ENCODE data around the gene IRF3.
"Not testable (repeated sequence)": the region's sequence is repeated elsewhere in the genome, so short reads cannot be mapped to it uniquely, and the experiment has no call there.

Gene IRF3

GRCh38 chr19:49642492-49643035, 23.1 kb downstream of the IRF3 start:
- DNase-seq = peak; percentile 25

GRCh38 chr19:49641688-49642491, 23.8 kb downstream of the IRF3 start, which contains the start of gene SCAF1:
Gene SCAF1 (plus strand): TSS chr19:49642209. CDS start chr19:49645027, 2,818 bp downstream.
- DNase-seq = peak; percentile 99

- peak; percentile 100 for DNase-seq
Observed at GRCh38 chr19:49640113-49640898, 25.4 kb downstream of the IRF3 start, which contains the start of gene RRAS. Gene RRAS (minus strand): TSS chr19:49640143. CDS start chr19:49640098, 45 bp downstream.

GRCh38 chr19:49639401-49640112, 26.1 kb downstream of the IRF3 start:
- no peak for DNase-seq

DNA sequence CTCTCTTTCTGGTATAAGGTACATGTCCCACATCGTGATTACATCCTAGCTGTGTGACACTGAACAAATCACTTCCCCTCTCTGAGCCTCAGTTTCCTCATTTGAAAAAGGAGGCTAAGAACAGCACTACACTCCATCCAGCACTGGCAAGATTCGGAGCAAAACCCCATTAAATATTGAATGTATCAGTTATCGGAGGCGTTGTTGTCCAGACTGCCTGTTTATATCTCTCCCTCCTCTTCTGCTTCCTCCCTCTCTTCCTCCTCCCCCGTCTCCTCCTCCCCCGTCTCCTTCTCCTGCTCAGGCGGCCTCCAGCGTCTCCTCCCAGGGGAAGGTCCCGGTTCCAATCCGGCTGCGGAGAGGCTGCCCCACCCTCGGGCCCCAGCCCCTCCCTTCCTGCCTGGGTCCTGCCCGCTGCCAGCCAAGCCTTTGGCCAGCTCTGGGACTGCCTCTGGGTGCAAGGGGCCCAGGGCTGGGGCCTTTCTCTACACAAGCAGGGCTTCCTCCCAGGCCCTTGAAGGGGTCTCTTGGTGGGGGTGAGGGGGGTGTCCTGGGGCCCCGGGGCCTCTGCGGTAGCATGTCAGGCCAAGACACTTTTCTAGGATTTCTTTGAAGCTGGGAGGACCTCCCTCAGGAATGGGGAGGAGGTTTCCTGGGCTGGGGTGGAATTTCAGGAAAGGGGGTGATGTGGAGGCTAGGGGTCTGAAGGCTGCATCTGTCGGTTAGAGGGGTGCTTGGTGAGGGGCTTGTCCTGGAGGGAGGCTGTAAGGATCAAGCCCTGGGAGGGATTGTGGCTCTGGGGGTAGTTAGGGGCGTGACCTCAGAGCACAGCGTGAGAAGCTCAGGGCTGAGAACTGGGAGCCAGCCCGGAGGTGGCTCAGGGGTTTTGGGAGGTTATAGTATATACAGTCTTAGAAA, 27.6 kb downstream of the IRF3 start:
- DNase-seq = peak; percentile 59

GRCh38 chr19:49636233-49636932, 29.3 kb downstream of the IRF3 start:
- no peak for DNase-seq

DNA sequence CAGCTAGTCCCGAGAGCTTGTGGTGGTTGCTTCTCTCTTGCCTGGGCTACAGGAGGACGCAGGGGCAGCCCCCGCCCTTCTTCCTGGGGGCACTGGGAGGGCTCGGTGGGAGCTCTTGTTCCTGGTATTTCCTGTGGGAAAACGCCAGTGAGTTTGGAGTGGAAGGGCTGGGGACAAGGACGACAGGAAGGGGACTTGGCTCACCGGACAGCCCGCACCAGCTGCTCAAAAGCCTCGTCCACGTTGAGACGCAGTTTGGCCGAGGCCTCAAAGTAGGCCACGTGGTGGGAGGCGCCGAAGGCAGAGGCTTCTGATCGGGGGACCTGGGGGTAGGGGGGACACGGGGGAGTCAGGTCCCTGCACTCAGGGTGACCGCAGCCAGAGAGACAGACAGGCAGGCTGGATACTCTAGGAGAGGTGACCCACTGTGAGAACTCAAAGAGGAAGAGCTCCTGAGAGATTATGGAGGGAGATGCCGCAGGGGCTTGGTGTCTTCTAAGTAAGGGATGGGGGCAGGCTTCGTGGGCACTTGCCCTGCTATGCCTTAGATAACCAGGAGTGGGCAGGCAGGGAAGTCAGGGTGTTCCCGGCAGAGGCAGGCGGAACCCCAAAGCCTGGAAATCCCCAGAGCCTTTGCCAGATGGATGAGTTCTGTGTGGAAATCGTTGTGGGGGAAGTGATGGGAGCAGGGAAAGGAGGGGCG, 30.0 kb downstream of the IRF3 start:
- no peak for DNase-seq

- not testable (repeated sequence) for DNase-seq
Observed at GRCh38 chr19:49633273-49633672, 32.4 kb downstream of the IRF3 start.

- no peak for DNase-seq
Observed at GRCh38 chr19:49632576-49632975, 33.1 kb downstream of the IRF3 start.

GRCh38 chr19:49631610-49632192, 34.0 kb downstream of the IRF3 start:
- DNase-seq = no peak

DNA sequence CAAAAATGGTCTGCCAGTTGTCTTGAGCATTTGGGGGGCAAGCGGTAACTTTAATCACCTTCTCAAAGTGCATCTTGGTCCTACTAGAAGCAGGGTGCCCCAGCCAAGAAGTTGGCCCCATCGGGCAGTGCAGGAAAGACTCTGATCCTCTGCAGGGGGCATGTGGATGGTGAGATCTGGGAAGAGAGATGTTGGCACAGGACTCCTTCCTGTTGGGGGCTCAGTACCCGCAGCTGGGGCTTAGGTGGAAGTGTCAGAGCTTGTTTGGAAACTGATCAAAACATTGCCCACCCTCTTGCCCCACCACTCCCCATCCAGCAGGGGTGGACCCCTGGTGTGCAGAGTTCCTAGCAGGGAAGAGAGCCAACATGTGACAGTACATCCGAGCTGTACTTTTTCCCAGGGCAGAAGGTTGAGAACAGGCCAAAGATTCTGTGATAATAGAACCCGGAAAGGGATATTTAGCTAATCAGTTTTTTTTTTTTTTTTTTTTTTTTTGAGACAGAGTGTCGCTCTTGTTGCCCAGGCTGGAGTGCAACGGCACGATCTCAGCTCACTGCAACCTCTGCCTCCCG, 34.6 kb downstream of the IRF3 start:
- no peak for DNase-seq

- no peak for DNase-seq
Observed at GRCh38 chr19:49629659-49630058, 36.0 kb downstream of the IRF3 start.

DNA sequence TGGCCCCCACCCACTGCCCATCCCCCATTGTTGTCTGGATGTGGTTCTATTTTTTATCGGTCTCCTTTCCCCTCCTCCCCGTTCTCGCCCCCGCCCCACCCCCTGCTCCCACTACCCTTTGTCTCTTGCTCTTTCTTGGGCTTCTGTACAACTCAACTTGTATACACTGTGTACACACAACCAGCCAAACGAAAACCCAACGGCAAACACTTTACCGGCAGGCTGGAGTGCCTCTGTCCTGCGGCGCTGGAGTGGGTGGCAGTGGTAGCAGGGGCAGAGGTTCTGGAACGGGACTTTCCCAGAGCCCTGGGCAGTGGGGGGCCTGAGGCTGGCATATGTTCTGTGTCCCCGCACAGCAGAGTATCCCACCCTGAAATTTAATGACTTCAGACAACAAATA, 39.4 kb downstream of the IRF3 start:
- DNase-seq = no peak

GRCh38 chr19:49624967-49625910, 40.4 kb downstream of the IRF3 start:
- DNase-seq = no peak

DNA sequence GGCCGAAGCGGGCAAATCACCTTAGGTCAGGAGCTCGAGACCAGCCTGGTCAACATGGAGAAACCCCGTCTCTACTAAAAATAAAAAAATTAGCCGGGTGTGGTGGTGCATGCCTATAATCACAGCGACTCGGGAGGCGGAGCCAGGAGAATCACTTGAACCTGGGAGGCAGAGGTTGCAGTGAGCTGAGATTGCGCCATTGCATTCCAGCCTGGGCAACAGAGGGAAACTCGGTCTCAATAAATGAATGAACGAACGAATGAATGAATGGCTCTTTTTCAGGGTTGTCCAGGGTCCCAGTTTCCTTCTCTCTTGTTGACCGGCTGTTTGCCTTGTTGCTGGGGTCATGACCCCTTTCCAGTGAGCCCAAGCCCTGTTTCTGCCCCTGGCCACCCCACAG, 47.8 kb downstream of the IRF3 start:
- not testable (repeated sequence) for DNase-seq

DNA sequence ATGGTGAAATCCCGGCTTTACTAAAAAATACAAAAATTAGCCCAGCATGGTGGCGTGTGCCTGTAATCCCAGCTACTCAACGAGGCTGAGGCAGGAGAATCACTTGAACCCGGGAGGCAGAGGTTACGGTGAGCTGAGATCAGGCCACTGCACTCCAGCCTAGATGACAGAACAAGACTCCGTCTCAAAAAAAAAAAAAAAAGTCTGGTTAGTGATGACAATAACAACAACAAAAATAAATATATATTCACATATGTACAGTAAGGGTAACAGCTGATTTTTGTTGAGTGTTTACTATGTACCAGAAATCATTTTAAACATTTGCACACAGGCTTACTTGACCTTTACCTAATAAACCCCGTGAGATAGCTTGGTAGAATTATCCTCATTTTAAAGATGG, 48.7 kb downstream of the IRF3 start:
- no peak for DNase-seq

- DNase-seq = no peak
Observed at GRCh38 chr19:49616532-49616931, 49.1 kb downstream of the IRF3 start.

- no peak for DNase-seq
Observed at GRCh38 chr19:49615861-49616260, 49.8 kb downstream of the IRF3 start.

Data from hematopoietic multipotent progenitor cell treated with erythropoietin and hydrocortisone succinate and interleukin-3 and kit ligand, for 8 days (in vitro differentiated cells).